ENCODE results near the gene MGST2. TPM values are rescaled to one million over a fixed set of nuclear protein-coding genes. Genes with fewer than 3 reads are reported as not detected.

The MGST2 gene
- total and polyA plus RNA-seq, 10 of the 15 experiments (the other 5 are each of a cell fraction or from before 2014, with no cell fraction given) = 19.0 to 50.1 (median 30.6) TPM

DNA sequence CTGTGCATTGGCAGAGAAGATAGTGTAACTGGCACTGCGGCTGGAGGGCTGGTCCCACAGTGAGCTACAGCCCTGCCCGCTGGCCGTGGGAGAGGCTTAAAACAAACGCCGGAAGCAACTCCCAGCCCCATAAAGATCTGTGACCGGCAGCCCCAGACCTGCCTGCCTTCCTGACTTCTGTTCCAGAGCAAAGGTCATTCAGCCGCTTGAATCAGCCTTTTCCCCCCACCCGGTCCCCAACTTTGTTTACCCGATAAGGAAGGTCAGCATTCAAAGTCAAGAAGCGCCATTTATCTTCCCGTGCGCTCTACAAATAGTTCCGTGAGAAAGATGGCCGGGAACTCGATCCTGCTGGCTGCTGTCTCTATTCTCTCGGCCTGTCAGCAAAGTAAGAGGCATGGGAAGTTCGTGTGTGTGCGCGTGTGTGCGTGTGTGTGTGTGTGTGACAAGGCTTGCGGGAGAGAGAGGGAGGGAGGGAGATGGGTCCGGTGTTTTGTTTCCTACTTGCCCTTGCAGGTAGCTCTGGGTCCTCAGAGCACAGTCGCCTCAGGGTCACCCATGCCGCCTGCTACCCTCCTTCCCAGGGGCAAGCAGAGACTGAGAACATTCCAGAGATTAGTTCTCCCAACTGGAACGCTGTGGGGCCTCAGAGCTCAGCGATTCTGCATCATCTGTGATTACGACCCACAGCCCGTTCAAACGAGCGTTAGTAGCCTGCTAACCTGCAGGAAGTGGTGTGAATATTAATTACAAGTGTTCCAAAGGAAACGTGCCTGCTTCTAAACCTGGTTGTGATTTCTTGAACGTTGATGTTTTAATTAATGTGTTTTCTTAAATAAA lies at the start of gene MGST2 (continued):
- no peak for TF ChIP-seq DPF2 (IDR thresholded peaks at IDR 0.05)
- TF ChIP-seq SUPT20H (IDR thresholded peaks at IDR 0.05; ENCODE audit: borderline replicate concordance, control insufficient read depth, low read depth, low read length) = no peak
- peak; percentile 71 for TF ChIP-seq NR2C1 (IDR thresholded peaks at IDR 0.05)
- no peak for TF ChIP-seq BCLAF1 (IDR thresholded peaks at IDR 0.05)
- TF ChIP-seq POLR2A (IDR thresholded peaks at IDR 0.05; ENCODE audit: low read depth, low read length) = peak; percentile 71

DNA sequence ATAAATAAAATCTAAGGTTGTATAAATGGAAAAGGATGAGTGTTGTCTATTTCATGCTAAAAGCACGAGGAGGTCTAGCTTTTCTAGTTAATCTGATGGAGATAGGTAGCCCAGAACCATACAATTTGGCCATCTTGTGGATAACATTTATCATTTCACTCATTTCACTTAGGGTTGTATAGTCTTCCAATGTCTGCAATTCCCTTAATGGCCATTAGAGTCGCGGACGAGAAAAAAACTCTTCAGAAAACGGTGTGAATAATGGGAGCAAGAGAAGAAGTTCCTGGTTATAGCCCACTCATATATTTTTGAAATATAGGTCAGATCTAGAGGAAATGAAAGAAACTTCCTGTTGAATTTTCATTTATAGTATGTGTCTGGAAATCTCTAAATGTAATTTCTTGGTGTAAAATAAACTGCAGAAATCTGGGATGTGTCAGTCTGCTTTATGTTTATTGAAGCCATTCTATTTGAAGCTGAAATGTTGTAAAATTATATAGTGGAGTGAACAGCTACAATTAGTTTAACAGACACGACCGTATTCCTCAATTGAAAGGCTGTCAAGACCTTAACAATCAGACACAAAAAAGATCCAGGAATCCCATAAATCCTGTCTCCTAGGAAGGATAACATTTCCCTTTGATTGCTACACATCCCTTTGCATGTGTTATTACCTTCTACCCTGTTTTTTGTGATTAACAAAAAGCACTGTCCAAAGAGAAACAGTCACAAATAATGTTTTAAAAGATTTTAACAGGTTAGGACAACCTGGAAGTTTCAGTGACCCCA lies 47.7 kb upstream of the MGST2 start:
- SMC1A ChIA-PET (ENCODE audit: uncharacterized antibody, unreplicated experiment) = no interaction called here
- H2AFZ ChIP-seq (ENCODE audit: control insufficient read depth, low read depth, low read length) = no peak overlapping the region

More for the DNA sequence above, 47.7 kb upstream of the MGST2 start:
- Histone ChIP-seq H3K4me2 (ENCODE audit: control insufficient read depth, insufficient read depth) (no peak overlapping the region), H3K79me2 (ENCODE audit: control insufficient read depth, insufficient read depth, low read length) (no peaks in the 10 kb centered on the region), H3K9me3 (replicated peaks; ENCODE audit: control insufficient read depth, insufficient read depth, low read length) (no peaks in the 10 kb centered on the region), H3K27me3 (replicated peaks in 1 of 2; ENCODE audit: control insufficient read depth in 2 of 2, insufficient read depth in 2 of 2, low read length in 1 of 2) (no peaks in the 10 kb centered on the region; a peak in 2 of 4 replicates), H3K4me1 (ENCODE audit: control insufficient read depth, insufficient read depth, low read length) (no peaks in the 10 kb centered on the region), H4K20me1 (ENCODE audit: control insufficient read depth, insufficient read depth) (no peaks in the 10 kb centered on the region), H3K36me3 (ENCODE audit: control insufficient read depth in 2 of 2, insufficient read depth in 2 of 2, low read length in 1 of 2) (no peaks in the 10 kb centered on the region), H3K4me3 (no peak overlapping the region), H3K9ac (ENCODE audit: control insufficient read depth, insufficient read depth, low read length) (no peak overlapping the region), H3K27ac (ENCODE audit: control insufficient read depth, insufficient read depth) (no peak overlapping the region)
- 54% methylated on average over 7 of the region's 7 CpGs for WGBS (ENCODE audit: insufficient coverage, insufficient replicate concordance, low lambda C conversion rate, missing lambda C conversion rate)
- no TSS peak for BruUV-seq (replicated peaks)
- ChIA-PET CTCF (interaction anchor here (0.7 to 3.6 kb wide), 3 partner anchors 14 to 961 kb away, joined by 3 to 19 read pairs (median 6); no protein-coding TSS in a partner anchor), POLR2A (no interaction called here), RAD21 (ENCODE audit: unreplicated experiment) (no interaction called here)
- TF ChIP-seq, protein P1, sequence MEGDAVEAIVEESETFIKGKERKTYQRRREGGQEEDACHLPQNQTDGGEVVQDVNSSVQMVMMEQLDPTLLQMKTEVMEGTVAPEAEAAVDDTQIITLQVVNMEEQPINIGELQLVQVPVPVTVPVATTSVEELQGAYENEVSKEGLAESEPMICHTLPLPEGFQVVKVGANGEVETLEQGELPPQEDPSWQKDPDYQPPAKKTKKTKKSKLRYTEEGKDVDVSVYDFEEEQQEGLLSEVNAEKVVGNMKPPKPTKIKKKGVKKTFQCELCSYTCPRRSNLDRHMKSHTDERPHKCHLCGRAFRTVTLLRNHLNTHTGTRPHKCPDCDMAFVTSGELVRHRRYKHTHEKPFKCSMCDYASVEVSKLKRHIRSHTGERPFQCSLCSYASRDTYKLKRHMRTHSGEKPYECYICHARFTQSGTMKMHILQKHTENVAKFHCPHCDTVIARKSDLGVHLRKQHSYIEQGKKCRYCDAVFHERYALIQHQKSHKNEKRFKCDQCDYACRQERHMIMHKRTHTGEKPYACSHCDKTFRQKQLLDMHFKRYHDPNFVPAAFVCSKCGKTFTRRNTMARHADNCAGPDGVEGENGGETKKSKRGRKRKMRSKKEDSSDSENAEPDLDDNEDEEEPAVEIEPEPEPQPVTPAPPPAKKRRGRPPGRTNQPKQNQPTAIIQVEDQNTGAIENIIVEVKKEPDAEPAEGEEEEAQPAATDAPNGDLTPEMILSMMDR (IDR thresholded peaks at IDR 0.05 in 2 of 3, conservative IDR thresholded peaks at IDR 0.05 in 1 of 3; ENCODE audit: control insufficient read depth in 2 of 3, extremely low read depth in 1 of 3, insufficient read depth in 1 of 3, low read depth in 3 of 3, low read length in 3 of 3) = peak; percentile 19 to 62 (median 24); a peak in 4 of 6 replicates
- no peak for TF ChIP-seq CUX1 (IDR thresholded peaks at IDR 0.05; ENCODE audit: insufficient replicate concordance, low read depth, low read length)
- in situ Hi-C loops (cut with MboI) (no loop called here), intact Hi-C loops (cut with micrococcal nuclease; ENCODE audit: unreplicated experiment) (no loop called here)
- no peak for FAIRE-seq
- peak; percentile 81 for ATAC-seq
- no peak for DNase-seq (ENCODE audit: low read depth, low spot score)
